NCI-H460 (cell line): ENCODE results near the gene FLNB. TPM values are rescaled to one million over a fixed set of nuclear protein-coding genes. Genes with fewer than 3 reads are reported as not detected.
A peak's percentile ranks its signal among the peaks of the same experiment; 100 is the strongest.

Source experiments
- DNase-seq: peaks from one replicate; pipeline ENCODE4 v3.0.0-alpha.2; 2016; ENCODE audit warnings: low read depth; ENCODE audit errors: extremely low read depth
- total RNA-seq: library from RNA; depleted of rRNA; stranded (reverse); fragments of >200 nt; shearing (Covaris generic); gene quantifications from 2 replicates; pipeline ENCODE4 v1.2.3, GENCODE V29; 2014

The FLNB gene
- total RNA-seq, 1 experiment from 2014 or later = 497 TPM

GRCh38 chr3:58175187-58175436 is 166.9 kb downstream of the FLNB start:
- no peak for DNase-seq

- no peak for DNase-seq
Observed at GRCh38 chr3:58175437-58176184, 167.4 kb downstream of the FLNB start.

- no peak for DNase-seq
Observed at GRCh38 chr3:58176185-58176530, 167.9 kb downstream of the FLNB start.

- DNase-seq = no peak
Observed at GRCh38 chr3:58176827-58177489, 168.7 kb downstream of the FLNB start.

- peak; percentile 66 for DNase-seq
Observed at GRCh38 chr3:58177747-58178527, 169.7 kb downstream of the FLNB start.

GRCh38 chr3:58178528-58179234 is 170.5 kb downstream of the FLNB start:
- DNase-seq = no peak

- no peak for DNase-seq
Observed at GRCh38 chr3:58179235-58180098, 171.2 kb downstream of the FLNB start.

- no peak for DNase-seq
Observed at GRCh38 chr3:58180099-58180880, 172.1 kb downstream of the FLNB start.

- no peak for DNase-seq
Observed at GRCh38 chr3:58180940-58181587, 172.8 kb downstream of the FLNB start.

- DNase-seq = no peak
Observed at GRCh38 chr3:58183221-58183620, 175.0 kb downstream of the FLNB start.

GRCh38 chr3:58183891-58184290 is 175.7 kb downstream of the FLNB start:
- DNase-seq = no peak

- no peak for DNase-seq
Observed at GRCh38 chr3:58184309-58184981, 176.2 kb downstream of the FLNB start.

- no peak for DNase-seq
Observed at GRCh38 chr3:58184982-58185360, 176.7 kb downstream of the FLNB start.

GRCh38 chr3:58188173-58188564 is 179.9 kb downstream of the FLNB start:
- no peak for DNase-seq

GRCh38 chr3:58188921-58189451 is 180.8 kb downstream of the FLNB start:
- no peak for DNase-seq

GRCh38 chr3:58189691-58190090 is 181.5 kb downstream of the FLNB start:
- no peak for DNase-seq

GRCh38 chr3:58190291-58190690 is 182.1 kb downstream of the FLNB start:
- no peak for DNase-seq

- no peak for DNase-seq
Observed at GRCh38 chr3:58190882-58191281, 182.7 kb downstream of the FLNB start.
